Measurements from ENCODE around the gene DCC.

- TF ChIP-seq CTCF (IDR thresholded peaks at IDR 0.05) (no peak), EZH2 (IDR thresholded peaks at IDR 0.05; ENCODE audit: borderline replicate concordance, insufficient read depth, low read depth, low read length, poor library complexity, severe bottlenecking) (no peak)
Observed at GRCh38 chr18:53360501-53361443, 1020.8 kb downstream of the DCC start.

Data from B cell (primary cell).